HepG2 (cell line): ENCODE results near the gene SLC9A5. TPM values are rescaled to one million over a fixed set of nuclear protein-coding genes. Genes with fewer than 3 reads are reported as not detected.

Source experiments
- ARNTL ChIP-seq: sonication (generic); formaldehyde crosslinking; IDR thresholded peaks from 2 replicates; pipeline ENCODE4 v1.4.0; 2020; ENCODE audit warnings: mild to moderate bottlenecking, missing genetic modification reagents
- DRAP1 ChIP-seq: IDR thresholded peaks from 2 replicates; pipeline ENCODE4 v1.6.1; 2016; ENCODE audit warnings: missing genetic modification reagents, missing compliant biosample characterization
- GTF2F1 ChIP-seq: fragments of 150-350 bp; IDR thresholded peaks from 2 replicates; pipeline ENCODE4 v1.6.1; 2014; ENCODE audit warnings: low read length
- KAT7 ChIP-seq: IDR thresholded peaks from 2 replicates; pipeline ENCODE4 v1.6.1; 2018; ENCODE audit warnings: borderline replicate concordance, missing compliant biosample characterization
- KLF16 ChIP-seq, 2 experiments: sonication (generic) in 1 of 2; formaldehyde crosslinking in 1 of 2; IDR thresholded peaks; 2 replicates each; pipeline versions ENCODE4 v1.6.1 to v1.8.0; 2016 to 2023; ENCODE audit warnings: missing genetic modification reagents in 2 of 2, missing compliant biosample characterization in 1 of 2
- PCBP1 ChIP-seq: fragments of 200-400 bp; formaldehyde crosslinking; IDR thresholded peaks from 2 replicates; pipeline ENCODE4 v1.6.1; 2017; ENCODE audit warnings: mild to moderate bottlenecking, low read depth, low read length, borderline replicate concordance
- RFXANK ChIP-seq: IDR thresholded peaks from 2 replicates; pipeline ENCODE4 v1.6.1; 2016
- TRAFD1 ChIP-seq: sonication (generic); formaldehyde crosslinking; IDR thresholded peaks from 2 replicates; pipeline ENCODE4 v1.5.1; 2020; ENCODE audit warnings: missing genetic modification reagents, mild to moderate bottlenecking, borderline replicate concordance
- USF2 ChIP-seq, 2 experiments: sonication (generic) in 1 of 2; formaldehyde crosslinking in 1 of 2; IDR thresholded peaks; 2 replicates each; pipeline versions ENCODE4 v1.5.1 to v1.6.1; 2011 to 2020; ENCODE audit warnings: borderline replicate concordance in 1 of 2, low read depth in 1 of 2, low read length in 1 of 2, mild to moderate bottlenecking in 1 of 2, missing genetic modification reagents in 1 of 2, moderate library complexity in 1 of 2
- ZBTB49 ChIP-seq: sonication (generic); formaldehyde crosslinking; IDR thresholded peaks from 2 replicates; pipeline ENCODE4 v1.4.0; 2020; ENCODE audit warnings: missing genetic modification reagents, borderline replicate concordance
- ZFP1 ChIP-seq: IDR thresholded peaks from 2 replicates; pipeline ENCODE4 v1.6.1; 2016
- ZNF569 ChIP-seq: sonication (generic); formaldehyde crosslinking; IDR thresholded peaks from 2 replicates; pipeline ENCODE4 v1.5.0; 2020; ENCODE audit warnings: mild to moderate bottlenecking, missing genetic modification reagents, moderate library complexity, borderline replicate concordance
- ZNF672 ChIP-seq: sonication (generic); formaldehyde crosslinking; IDR thresholded peaks from 2 replicates; pipeline ENCODE4 v1.8.1; 2022; ENCODE audit warnings: missing genetic modification reagents
- polyA plus RNA-seq, 8 experiments: library from polyadenylated mRNA; depleted of rRNA in 3 of 8; stranded (reverse) in 7 of 8; unstranded in 1 of 8; fragments of >200 nt; fragmentation: Illumina TruSeq in 4 of 8; extraction: Trizol in 4 of 8; gene quantifications; 2 replicates each; pipeline versions ENCODE4 v1.2.1 to v1.2.3, GENCODE V29; 2011 to 2016; ENCODE audit warnings: low read depth in 4 of 8, missing spikeins in 1 of 8, mixed read lengths in 1 of 8; ENCODE audit not compliant: insufficient read depth in 1 of 8
- total RNA-seq, 5 experiments: library from RNA; depleted of rRNA; stranded (reverse); fragments of >200 nt; fragmentation: Illumina TruSeq; extraction: Trizol; gene quantifications; 2 replicates each; pipeline ENCODE4 v1.2.3, GENCODE V29; 2016; ENCODE audit warnings: low read depth in 1 of 5
- TF ChIP-seq, protein P1 (sequence below): sonication (generic); formaldehyde crosslinking; IDR thresholded peaks from 2 replicates; pipeline ENCODE4 v1.4.0; 2020; ENCODE audit warnings: missing genetic modification reagents
- TF ChIP-seq, protein P2 (sequence below): sonication (generic); formaldehyde crosslinking; IDR thresholded peaks from 2 replicates; pipeline ENCODE4 v1.5.0; 2020; ENCODE audit warnings: mild to moderate bottlenecking, low read depth, missing genetic modification reagents, borderline replicate concordance
- TF ChIP-seq, protein P3 (sequence below): sonication (generic); formaldehyde crosslinking; IDR thresholded peaks from 2 replicates; pipeline ENCODE4 v1.5.0; 2020; ENCODE audit warnings: mild to moderate bottlenecking, missing genetic modification reagents, borderline replicate concordance

The SLC9A5 gene
- total and polyA plus RNA-seq, 2 of the 13 experiments (the other 11 are each of a cell fraction or from before 2014, with no cell fraction given), result 0.58 to 1.4 TPM

DNA sequence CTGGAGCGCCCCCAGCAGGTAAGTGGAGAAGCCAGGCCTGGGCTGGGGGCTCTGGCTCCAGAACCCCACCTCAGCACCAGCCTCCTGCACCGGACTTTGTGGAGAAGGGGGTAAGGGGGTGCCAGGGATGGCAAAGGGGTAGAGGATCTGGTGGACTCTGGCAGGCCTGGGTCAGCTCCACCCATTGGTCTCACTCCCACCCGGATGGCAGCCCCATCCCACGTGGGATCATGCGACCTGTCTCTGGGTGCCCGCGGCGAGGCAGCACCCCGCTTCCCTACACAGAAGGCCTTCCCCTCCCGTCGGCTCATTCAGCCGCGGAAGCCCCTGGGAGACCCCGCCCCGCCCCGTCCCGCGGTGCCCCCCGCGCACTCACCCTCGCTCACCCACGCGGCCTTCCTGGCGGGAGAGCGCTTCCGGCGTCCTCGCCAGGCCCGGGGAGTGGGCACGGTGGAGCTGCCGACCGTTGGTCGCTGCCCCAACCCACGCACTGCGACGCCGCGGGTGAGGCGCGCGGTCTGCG is 30.1 kb downstream of the SLC9A5 start (continued):
- TF ChIP-seq ARNTL (CRISPR knock-in tag) (no peak), USF2 (IDR thresholded peaks at IDR 0.05; ENCODE audit: low read depth, low read length) (no peak), USF2 (CRISPR knock-in tag; IDR thresholded peaks at IDR 0.05; ENCODE audit: borderline replicate concordance) (0 out of 2 replicates have a peak, but pooled peaks have one; percentile 47), ZBTB49 (CRISPR knock-in tag) (no peak), ZNF569 (CRISPR knock-in tag) (no peak), ZFP1 (no peak), ZNF672 (no peak), KLF16 (CRISPR knock-in tag; IDR thresholded peaks at IDR 0.05) (no peak), GTF2F1 (no peak), DRAP1 (CRISPR knock-in tag) (no peak), TRAFD1 (CRISPR knock-in tag) (no peak), RFXANK (no peak; the same call in 1 of the 2 replicates), KAT7 (CRISPR knock-in tag) (no peak), PCBP1 (peak; percentile 50; the same call in 1 of the 2 replicates)
- TF ChIP-seq, protein P1, sequence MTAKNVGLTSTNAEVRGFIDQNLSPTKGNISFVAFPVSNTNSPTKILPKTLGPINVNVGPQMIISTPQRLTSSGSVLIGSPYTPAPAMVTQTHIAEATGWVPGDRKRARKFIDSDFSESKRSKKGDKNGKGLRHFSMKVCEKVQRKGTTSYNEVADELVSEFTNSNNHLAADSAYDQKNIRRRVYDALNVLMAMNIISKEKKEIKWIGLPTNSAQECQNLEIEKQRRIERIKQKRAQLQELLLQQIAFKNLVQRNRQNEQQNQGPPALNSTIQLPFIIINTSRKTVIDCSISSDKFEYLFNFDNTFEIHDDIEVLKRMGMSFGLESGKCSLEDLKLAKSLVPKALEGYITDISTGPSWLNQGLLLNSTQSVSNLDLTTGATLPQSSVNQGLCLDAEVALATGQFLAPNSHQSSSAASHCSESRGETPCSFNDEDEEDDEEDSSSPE, result peak; percentile 4
- TF ChIP-seq, protein P2, sequence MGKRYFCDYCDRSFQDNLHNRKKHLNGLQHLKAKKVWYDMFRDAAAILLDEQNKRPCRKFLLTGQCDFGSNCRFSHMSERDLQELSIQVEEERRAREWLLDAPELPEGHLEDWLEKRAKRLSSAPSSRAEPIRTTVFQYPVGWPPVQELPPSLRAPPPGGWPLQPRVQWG (CRISPR knock-in tag), result no peak
- TF ChIP-seq, protein P3, sequence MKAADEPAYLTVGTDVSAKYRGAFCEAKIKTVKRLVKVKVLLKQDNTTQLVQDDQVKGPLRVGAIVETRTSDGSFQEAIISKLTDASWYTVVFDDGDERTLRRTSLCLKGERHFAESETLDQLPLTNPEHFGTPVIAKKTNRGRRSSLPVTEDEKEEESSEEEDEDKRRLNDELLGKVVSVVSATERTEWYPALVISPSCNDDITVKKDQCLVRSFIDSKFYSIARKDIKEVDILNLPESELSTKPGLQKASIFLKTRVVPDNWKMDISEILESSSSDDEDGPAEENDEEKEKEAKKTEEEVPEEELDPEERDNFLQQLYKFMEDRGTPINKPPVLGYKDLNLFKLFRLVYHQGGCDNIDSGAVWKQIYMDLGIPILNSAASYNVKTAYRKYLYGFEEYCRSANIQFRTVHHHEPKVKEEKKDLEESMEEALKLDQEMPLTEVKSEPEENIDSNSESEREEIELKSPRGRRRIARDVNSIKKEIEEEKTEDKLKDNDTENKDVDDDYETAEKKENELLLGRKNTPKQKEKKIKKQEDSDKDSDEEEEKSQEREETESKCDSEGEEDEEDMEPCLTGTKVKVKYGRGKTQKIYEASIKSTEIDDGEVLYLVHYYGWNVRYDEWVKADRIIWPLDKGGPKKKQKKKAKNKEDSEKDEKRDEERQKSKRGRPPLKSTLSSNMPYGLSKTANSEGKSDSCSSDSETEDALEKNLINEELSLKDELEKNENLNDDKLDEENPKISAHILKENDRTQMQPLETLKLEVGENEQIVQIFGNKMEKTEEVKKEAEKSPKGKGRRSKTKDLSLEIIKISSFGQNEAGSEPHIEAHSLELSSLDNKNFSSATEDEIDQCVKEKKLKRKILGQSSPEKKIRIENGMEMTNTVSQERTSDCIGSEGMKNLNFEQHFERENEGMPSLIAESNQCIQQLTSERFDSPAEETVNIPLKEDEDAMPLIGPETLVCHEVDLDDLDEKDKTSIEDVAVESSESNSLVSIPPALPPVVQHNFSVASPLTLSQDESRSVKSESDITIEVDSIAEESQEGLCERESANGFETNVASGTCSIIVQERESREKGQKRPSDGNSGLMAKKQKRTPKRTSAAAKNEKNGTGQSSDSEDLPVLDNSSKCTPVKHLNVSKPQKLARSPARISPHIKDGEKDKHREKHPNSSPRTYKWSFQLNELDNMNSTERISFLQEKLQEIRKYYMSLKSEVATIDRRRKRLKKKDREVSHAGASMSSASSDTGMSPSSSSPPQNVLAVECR (CRISPR knock-in tag), result no peak; the same call in 1 of the 2 replicates
